ENCODE data around the gene HK1.
"Not testable (repeated sequence)": the region's sequence is repeated elsewhere in the genome, so short reads cannot be mapped to it uniquely, and the experiment has no call there.

The HK1 gene

DNA sequence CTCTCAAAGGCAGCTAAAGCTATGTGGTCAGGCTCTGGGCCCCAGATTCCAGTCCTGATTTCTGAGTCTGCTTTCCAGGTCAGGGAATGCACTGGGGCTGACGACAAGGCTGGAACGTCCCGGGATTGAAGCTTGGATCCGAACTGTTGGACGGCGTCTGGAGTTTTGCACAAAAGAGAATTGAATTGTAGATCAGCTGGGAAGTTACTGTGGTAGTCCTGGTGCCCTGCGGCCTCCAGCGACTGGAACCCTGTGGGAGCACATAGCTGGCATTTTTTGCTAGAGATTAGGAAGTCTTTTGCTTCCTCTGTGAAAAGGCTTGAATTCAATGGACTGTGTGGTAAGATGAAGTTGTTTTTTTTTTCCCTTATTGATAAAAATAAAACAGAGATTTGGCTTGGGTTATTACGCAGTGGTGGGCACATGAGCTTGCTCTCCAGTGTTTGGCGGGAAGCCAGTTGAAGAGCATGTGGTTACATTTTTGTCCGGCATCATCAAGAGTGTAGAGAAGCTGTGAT, at the start of gene HK1:
Gene HK1 (plus strand): TSS at position 51 of the 518 bp plus-strand sequence.
- DNase-seq, result peak in 11 of 56 donors; percentile 2 to 27 (median 13)

DNA sequence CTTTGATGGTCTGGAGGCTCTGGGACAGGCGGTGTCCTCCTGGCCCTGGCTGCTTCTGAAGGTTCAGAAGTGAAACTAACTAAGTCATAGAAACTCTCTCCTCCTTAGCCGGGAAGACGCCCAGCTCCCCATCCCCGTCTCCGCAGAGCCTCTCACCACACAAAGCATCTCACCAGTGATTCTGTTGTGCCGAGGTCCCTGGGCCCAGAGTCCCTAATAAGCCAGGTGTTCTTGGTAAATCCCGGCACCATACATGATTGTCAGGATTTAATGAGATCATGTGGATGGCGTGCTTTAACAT, 48.7 kb upstream of the HK1 start:
- no peak for DNase-seq

- DNase-seq, result no peak
These were observed 48.2 kb upstream of the HK1 start for GRCh38 chr10:69230128-69230527.

- DNase-seq, result no peak
These were observed 46.0 kb upstream of the HK1 start for GRCh38 chr10:69232252-69232651.

- peak in 3 of 56 donors; percentile 8 to 19 (median 15) for DNase-seq
These were observed 45.4 kb upstream of the HK1 start for GRCh38 chr10:69232736-69233480.

- no peak for DNase-seq
These were observed 43.8 kb upstream of the HK1 start for GRCh38 chr10:69234447-69234846.

DNA sequence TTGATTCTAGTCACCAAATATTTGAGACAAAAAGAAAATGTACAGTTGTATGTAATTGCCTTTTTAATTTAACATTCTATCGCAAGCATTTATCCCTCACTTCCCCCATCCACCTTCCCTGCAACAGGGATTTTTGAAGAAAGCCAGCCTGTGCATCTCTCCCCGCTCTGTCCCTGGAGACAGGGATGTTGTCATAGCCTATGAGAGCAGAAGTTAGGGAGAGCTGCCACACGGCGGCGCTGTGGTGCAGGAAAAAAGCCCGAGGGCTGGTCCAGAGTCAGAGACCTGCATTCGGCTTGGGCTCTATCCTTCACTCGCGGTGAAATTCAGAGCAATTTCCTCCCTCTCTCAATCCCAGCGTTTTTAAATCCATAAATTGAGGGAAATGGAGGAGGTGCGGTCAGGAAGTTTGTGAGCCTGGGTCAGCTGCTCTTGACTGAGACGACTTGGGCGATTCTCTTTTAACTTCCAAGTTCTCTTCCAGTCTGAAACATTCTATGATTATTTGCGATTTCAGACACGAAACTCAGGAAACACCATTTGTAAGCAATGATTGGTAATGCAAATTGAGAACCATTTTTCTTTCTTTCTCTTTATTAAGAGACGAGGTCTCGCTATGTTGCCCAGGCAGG, 40.7 kb upstream of the HK1 start:
- DNase-seq, result peak in 53 of 56 donors; percentile 15 to 93 (median 71)

- no peak for DNase-seq
These were observed 39.2 kb upstream of the HK1 start for GRCh38 chr10:69239136-69239535.

GRCh38 chr10:69239816-69240434, 38.4 kb upstream of the HK1 start:
- no peak for DNase-seq

GRCh38 chr10:69240455-69240854, 37.8 kb upstream of the HK1 start:
- no peak for DNase-seq

- no peak for DNase-seq
These were observed 36.7 kb upstream of the HK1 start for GRCh38 chr10:69241575-69241974.

- no peak for DNase-seq
These were observed 36.0 kb upstream of the HK1 start for GRCh38 chr10:69242040-69242851.

DNA sequence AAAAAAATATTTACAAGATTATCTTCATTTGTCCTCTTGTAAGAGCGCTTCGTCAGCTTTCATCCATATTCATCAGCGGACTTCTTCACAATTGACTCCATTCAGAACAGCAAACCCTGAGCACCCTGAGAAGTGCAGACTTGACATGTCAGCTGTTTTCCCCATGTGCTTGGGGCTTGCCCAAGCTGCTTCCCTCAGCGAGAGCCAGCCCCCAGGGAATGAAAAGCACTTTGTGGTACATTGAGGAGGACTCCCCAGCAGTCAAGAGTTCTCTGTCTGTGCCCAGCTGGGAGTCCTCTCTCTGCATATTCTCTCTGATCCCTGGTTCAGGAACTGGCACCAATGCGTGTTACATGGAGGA, 35.5 kb upstream of the HK1 start:
- peak; percentile 8 to 87 (median 72) for DNase-seq

- DNase-seq, result no peak
These were observed 34.5 kb upstream of the HK1 start for GRCh38 chr10:69243817-69244216.

GRCh38 chr10:69246036-69246435, 32.3 kb upstream of the HK1 start:
- DNase-seq, result no peak

- DNase-seq, result peak in 3 of 56 donors; percentile 4 to 27 (median 24)
These were observed 31.5 kb upstream of the HK1 start for GRCh38 chr10:69246581-69247312.

DNA sequence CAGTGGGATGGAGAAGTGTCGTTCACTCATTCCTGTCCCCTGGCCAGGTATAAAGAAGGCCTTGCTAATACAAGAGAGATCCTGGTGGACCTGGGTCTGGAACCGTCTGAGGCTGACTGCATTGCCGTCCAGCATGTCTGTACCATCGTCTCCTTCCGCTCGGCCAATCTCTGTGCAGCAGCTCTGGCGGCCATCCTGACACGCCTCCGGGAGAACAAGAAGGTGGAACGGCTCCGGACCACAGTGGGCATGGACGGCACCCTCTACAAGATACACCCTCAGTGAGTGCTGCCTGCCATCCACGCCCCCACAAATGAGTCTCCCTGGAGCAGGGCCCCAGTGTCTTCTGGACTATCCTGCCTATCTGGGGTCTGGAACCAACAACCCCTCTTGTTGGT, 31.0 kb upstream of the HK1 start:
- DNase-seq, result no peak

GRCh38 chr10:69248117-69248730, 30.1 kb upstream of the HK1 start:
- no peak for DNase-seq

DNA sequence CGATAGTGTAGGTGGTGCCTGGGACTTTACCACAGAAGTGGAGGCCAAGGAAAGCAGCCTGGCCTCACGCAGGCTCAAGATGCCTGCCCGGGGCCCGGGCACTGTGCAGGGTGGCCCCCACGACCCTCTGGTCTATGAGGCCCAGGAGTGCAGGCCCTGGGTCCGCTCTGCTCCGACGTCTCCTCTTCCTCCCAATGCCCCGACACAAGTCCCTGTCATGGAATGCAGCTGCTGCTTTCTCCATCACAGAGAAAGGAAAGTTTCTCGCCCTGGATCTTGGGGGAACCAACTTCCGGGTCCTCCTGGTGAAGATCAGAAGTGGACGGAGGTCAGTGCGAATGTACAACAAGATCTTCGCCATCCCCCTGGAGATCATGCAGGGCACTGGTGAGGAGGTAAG, 28.3 kb upstream of the HK1 start:
- no peak for DNase-seq

GRCh38 chr10:69251417-69251816, 26.9 kb upstream of the HK1 start:
- DNase-seq, result not testable (repeated sequence)

DNA sequence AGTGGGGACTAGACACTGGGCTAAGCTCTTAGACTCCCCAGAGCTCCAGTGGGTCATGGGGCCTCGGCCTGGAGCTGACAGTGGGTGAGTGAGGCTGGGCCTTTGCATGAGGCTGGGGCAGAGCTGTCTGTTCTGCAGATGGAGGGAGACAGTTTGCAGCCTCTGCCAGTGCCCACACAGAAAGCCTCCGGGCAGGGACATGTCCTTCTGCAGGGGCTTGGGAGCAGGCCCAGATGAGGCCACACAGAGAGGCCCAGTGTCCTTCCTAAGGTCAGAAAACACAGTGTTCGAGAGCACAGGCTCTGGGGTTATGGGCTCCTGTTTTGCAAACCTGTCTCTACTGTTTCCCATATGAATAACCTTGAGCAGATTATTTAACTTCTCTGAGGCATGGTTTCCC, 25.1 kb upstream of the HK1 start:
- no peak for DNase-seq

Data from nucleus accumbens (tissue), 56 donors.